Osteocyte (in vitro differentiated cells): Measurements from ENCODE around the gene FGGY. TPM values are rescaled to one million over a fixed set of nuclear protein-coding genes. Genes with fewer than 3 reads are reported as not detected.

Experiments used
- DNase-seq: peaks from one replicate; pipeline ENCODE4 v3.0.0; 2021; ENCODE audit warnings: mixed read lengths; ENCODE audit not compliant: unreplicated experiment; ENCODE audit errors: extremely low spot score
- H3K27ac Mint-ChIP-seq: one replicate; pipeline ENCODE4 v1.8.0; 2021; ENCODE audit warnings: mild to moderate bottlenecking, mixed read lengths; ENCODE audit not compliant: unreplicated experiment
- H3K27me3 Mint-ChIP-seq: one replicate; pipeline ENCODE4 v1.8.0; 2021; ENCODE audit warnings: mixed read lengths; ENCODE audit not compliant: unreplicated experiment
- H3K36me3 Mint-ChIP-seq: one replicate; pipeline ENCODE4 v1.8.0; 2021; ENCODE audit warnings: mixed read lengths; ENCODE audit not compliant: unreplicated experiment
- H3K4me1 Mint-ChIP-seq: one replicate; pipeline ENCODE4 v1.8.0; 2021; ENCODE audit warnings: mixed read lengths; ENCODE audit not compliant: unreplicated experiment
- H3K4me3 Mint-ChIP-seq: one replicate; pipeline ENCODE4 v1.8.0; 2021; ENCODE audit warnings: mild to moderate bottlenecking, moderate library complexity, mixed read lengths; ENCODE audit not compliant: unreplicated experiment
- H3K9me3 Mint-ChIP-seq: one replicate; pipeline ENCODE4 v1.8.0; 2021; ENCODE audit warnings: mixed read lengths; ENCODE audit not compliant: unreplicated experiment
- total RNA-seq: library from RNA; stranded (reverse); gene quantifications from 2 replicates; pipeline ENCODE4 v1.2.1, GENCODE V29; 2021
- TF ChIP-seq, protein P1 (sequence below): fragments of 200-600 bp; sonication (generic); IDR thresholded peaks from 2 replicates; pipeline ENCODE4 v1.5.0; 2021; ENCODE audit warnings: antibody characterized with exemption, mild to moderate bottlenecking, moderate library complexity

FGGY gene
- total RNA-seq, 1 donor from 2014 or later = 9.1 TPM

DNA sequence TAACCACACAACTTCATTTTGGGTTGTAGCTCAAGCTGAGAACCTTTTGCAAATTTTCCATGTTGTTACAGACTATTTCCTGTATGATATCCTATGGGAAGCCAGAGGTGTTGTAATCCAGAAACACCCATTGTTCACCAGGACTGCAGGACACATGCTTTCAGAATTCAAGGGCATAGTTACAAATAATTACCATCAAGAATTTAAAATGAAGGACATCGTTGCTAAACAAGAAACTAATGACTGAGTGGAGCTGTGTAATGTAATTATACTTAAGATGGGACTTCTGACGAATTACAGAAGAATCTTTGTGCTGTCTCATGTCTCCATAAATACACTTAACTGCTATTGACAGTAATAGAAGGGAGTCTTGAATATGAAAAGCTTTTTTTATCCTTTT, 470.2 kb downstream of the FGGY start:
- Mint-ChIP-seq H3K27me3 (peaks cover 2% of the 10 kb centered on the region), H3K4me1 (peaks cover 8% of the 10 kb centered on the region), H3K4me3 (no peak overlapping the region), H3K9me3 (no peaks in the 10 kb centered on the region), H3K27ac (no peak overlapping the region), H3K36me3 (no peaks in the 10 kb centered on the region)
- TF ChIP-seq, protein P1, sequence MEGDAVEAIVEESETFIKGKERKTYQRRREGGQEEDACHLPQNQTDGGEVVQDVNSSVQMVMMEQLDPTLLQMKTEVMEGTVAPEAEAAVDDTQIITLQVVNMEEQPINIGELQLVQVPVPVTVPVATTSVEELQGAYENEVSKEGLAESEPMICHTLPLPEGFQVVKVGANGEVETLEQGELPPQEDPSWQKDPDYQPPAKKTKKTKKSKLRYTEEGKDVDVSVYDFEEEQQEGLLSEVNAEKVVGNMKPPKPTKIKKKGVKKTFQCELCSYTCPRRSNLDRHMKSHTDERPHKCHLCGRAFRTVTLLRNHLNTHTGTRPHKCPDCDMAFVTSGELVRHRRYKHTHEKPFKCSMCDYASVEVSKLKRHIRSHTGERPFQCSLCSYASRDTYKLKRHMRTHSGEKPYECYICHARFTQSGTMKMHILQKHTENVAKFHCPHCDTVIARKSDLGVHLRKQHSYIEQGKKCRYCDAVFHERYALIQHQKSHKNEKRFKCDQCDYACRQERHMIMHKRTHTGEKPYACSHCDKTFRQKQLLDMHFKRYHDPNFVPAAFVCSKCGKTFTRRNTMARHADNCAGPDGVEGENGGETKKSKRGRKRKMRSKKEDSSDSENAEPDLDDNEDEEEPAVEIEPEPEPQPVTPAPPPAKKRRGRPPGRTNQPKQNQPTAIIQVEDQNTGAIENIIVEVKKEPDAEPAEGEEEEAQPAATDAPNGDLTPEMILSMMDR = no peak
- DNase-seq = no peak

- H3K9me3 Mint-ChIP-seq = no peaks in the 10 kb centered on the region
- no peak for DNase-seq
- TF ChIP-seq, protein P1 = no peak
- peaks cover 8% of the 10 kb centered on the region for H3K4me1 Mint-ChIP-seq
- H3K27me3 Mint-ChIP-seq = peaks cover 2% of the 10 kb centered on the region
- H3K36me3 Mint-ChIP-seq = no peaks in the 10 kb centered on the region
- no peak overlapping the region for H3K4me3 Mint-ChIP-seq
- no peak overlapping the region for H3K27ac Mint-ChIP-seq
Observed at GRCh38 chr1:59768792-59769735, 472.2 kb downstream of the FGGY start.

GRCh38 chr1:59769736-59770095, 472.8 kb downstream of the FGGY start:
- H3K9me3 Mint-ChIP-seq = no peaks in the 10 kb centered on the region
- H3K27ac Mint-ChIP-seq = no peak overlapping the region
- no peak for DNase-seq
- H3K4me3 Mint-ChIP-seq = no peak overlapping the region
- H3K27me3 Mint-ChIP-seq = peaks cover 2% of the 10 kb centered on the region
- no peaks in the 10 kb centered on the region for H3K36me3 Mint-ChIP-seq
- TF ChIP-seq, protein P1 = no peak
- H3K4me1 Mint-ChIP-seq = peaks cover 8% of the 10 kb centered on the region

DNA sequence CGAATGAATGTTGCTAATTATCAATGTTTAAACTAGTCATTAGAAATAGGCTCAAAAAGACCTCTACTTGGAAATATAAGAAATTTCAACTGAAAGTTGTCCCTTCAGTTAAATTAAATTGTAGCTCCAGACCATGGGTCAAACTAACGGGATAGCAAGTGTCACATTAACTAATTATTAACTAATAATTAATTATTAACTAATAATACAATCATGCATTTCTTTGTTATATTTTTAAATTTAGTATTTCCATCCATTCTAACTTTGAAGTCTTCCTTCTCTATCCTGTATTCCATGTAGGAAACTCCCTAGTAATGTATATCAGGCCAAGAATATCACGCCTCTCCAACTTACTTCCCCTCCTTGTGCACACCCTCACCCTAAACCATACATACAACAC, 474.5 kb downstream of the FGGY start:
- TF ChIP-seq, protein P1 = no peak
- Mint-ChIP-seq H3K4me3 (no peak overlapping the region), H3K27me3 (peaks cover 2% of the 10 kb centered on the region), H3K4me1 (peaks cover 5% of the 10 kb centered on the region), H3K36me3 (no peaks in the 10 kb centered on the region), H3K27ac (no peak overlapping the region), H3K9me3 (no peaks in the 10 kb centered on the region)
- no peak for DNase-seq

GRCh38 chr1:59775480-59775879, 478.6 kb downstream of the FGGY start:
- Mint-ChIP-seq H3K27me3 (peaks cover 2% of the 10 kb centered on the region), H3K4me1 (peaks cover 9% of the 10 kb centered on the region), H3K27ac (no peak overlapping the region), H3K9me3 (no peaks in the 10 kb centered on the region), H3K36me3 (no peaks in the 10 kb centered on the region), H3K4me3 (no peak overlapping the region)
- no peak for DNase-seq
- TF ChIP-seq, protein P1 = no peak
